ENCODE data around the gene MOB2.

Gene MOB2

GRCh38 chr11:1531449-1532013 lies 45.0 kb upstream of the MOB2 start:
- TF ChIP-seq CTCF (IDR thresholded peaks at IDR 0.05; ENCODE audit: borderline replicate concordance, insufficient read depth, low read depth, low read length) = no peak
- H3K4me3 ChIP-seq (ENCODE audit: low read depth, low read length) = no peak overlapping the region

GRCh38 chr11:1530686-1531448 lies 44.3 kb upstream of the MOB2 start:
- no peak overlapping the region for H3K4me3 ChIP-seq (ENCODE audit: low read depth, low read length)
- TF ChIP-seq CTCF (IDR thresholded peaks at IDR 0.05; ENCODE audit: borderline replicate concordance, insufficient read depth, low read depth, low read length) = no peak

- H3K4me3 ChIP-seq (ENCODE audit: low read depth, low read length) = no peak overlapping the region
- no peak for TF ChIP-seq CTCF (IDR thresholded peaks at IDR 0.05; ENCODE audit: borderline replicate concordance, insufficient read depth, low read depth, low read length)
Observed at GRCh38 chr11:1529774-1530173, 43.2 kb upstream of the MOB2 start.

DNA sequence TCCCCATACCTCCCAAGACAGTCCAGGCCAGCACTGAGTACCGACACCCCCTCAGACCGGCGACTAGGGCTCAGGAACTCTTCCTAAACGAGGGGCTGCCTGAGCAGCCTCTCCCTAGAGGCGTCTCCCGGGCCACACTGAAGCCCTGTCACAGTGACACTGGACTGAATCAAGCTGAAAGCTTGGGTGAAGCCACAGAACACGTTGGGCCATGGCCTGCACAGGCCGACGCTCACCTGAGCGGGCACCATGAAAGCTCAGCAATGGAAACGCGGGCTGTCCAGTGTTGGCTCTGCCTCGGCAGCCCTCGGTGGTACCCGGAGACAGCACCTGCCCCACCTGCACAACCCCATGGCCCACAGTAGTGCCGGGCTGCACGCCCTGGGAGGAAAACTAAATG lies 42.7 kb upstream of the MOB2 start:
- no peak overlapping the region for H3K4me3 ChIP-seq (ENCODE audit: low read depth, low read length)
- no peak for TF ChIP-seq CTCF (IDR thresholded peaks at IDR 0.05; ENCODE audit: borderline replicate concordance, insufficient read depth, low read depth, low read length)

DNA sequence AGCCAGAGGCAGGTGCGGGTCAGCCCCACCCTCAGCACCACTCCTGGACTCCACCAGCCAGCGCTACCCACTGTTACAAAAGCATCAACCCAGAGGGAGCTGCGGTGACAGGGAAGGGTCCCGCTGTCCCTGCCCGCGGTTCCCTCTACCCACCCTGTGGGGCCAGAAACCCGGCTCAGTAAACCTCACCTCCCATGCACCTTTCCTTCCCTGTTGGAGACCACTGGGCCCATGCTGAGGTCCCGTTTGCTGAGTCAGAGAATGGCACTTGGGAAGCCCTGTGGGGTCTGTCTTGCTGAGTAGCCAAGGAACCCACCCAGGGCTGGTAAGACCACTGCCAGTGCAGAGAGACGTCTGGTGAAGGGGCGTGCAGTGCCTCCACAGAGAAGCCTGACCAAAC lies 42.1 kb upstream of the MOB2 start:
- no peak for TF ChIP-seq CTCF (IDR thresholded peaks at IDR 0.05; ENCODE audit: borderline replicate concordance, insufficient read depth, low read depth, low read length)
- H3K4me3 ChIP-seq (ENCODE audit: low read depth, low read length) = no peak overlapping the region

DNA sequence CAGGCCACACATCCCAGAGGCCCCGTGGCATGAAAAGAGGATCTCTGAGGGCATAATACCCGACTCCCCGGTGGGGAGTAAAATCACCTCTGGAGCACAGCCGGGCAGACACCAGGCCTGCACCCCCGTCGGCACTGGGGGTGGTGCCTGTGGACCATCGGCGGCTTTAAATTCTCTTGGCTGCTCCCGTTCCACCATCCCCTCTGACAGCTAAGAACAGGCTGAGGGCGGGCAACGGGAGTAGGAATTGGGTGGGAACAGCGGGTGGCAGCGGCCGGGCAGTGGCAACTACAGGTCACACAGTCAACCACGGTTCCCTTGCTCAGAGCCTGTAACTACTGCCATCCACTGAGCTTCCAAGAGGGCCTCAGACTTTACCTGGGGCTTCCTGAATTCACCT lies 40.2 kb upstream of the MOB2 start:
- TF ChIP-seq CTCF (IDR thresholded peaks at IDR 0.05; ENCODE audit: borderline replicate concordance, insufficient read depth, low read depth, low read length) = no peak
- no peak overlapping the region for H3K4me3 ChIP-seq (ENCODE audit: low read depth, low read length)

GRCh38 chr11:1523779-1524178 lies 37.2 kb upstream of the MOB2 start:
- H3K4me3 ChIP-seq (ENCODE audit: low read depth, low read length) = no peak overlapping the region
- TF ChIP-seq CTCF (IDR thresholded peaks at IDR 0.05; ENCODE audit: borderline replicate concordance, insufficient read depth, low read depth, low read length) = no peak

Measured in GM12875 (cell line).